Liver (tissue), 3 donors: ENCODE data around the gene AIF1.

Source experiments
- ATF3 ChIP-seq: IDR thresholded peaks from 2 replicates; pipeline ENCODE4 v1.6.1; 2016; ENCODE audit warnings: antibody characterized with exemption
- CTCF ChIP-seq: fragments of 150-350 bp; IDR thresholded peaks from 2 replicates; pipeline ENCODE4 v1.5.1; 2017; ENCODE audit warnings: improper control_type of control experiment, low read depth, low read length; ENCODE audit not compliant: missing input control
- EGR1 ChIP-seq, 2 donors: IDR thresholded peaks; 2 replicates each; pipeline ENCODE4 v1.6.1; 2016 to 2018; ENCODE audit warnings: antibody characterized with exemption in 2 of 2, low read depth in 2 of 2
- GABPA ChIP-seq, 2 donors: IDR thresholded peaks in 1 of 2; conservative IDR thresholded peaks in 1 of 2; 2 replicates each; pipeline ENCODE4 v1.6.1; 2016; ENCODE audit warnings: antibody characterized with exemption in 2 of 2, mild to moderate bottlenecking in 1 of 2, moderate library complexity in 1 of 2
- RAD21 ChIP-seq, 2 donors: IDR thresholded peaks; 2 replicates each; pipeline ENCODE4 v1.6.1; 2016; ENCODE audit warnings: antibody characterized with exemption in 2 of 2, mild to moderate bottlenecking in 2 of 2
- REST ChIP-seq: IDR thresholded peaks from 2 replicates; pipeline ENCODE4 v1.6.1; 2016; ENCODE audit warnings: antibody characterized with exemption, mild to moderate bottlenecking
- RXRA ChIP-seq, 2 donors: IDR thresholded peaks; 2 replicates each; pipeline ENCODE4 v1.6.1; 2017 to 2018; ENCODE audit warnings: antibody characterized with exemption in 2 of 2, mild to moderate bottlenecking in 1 of 2
- SP1 ChIP-seq: IDR thresholded peaks from 2 replicates; pipeline ENCODE4 v1.6.1; 2018; ENCODE audit warnings: antibody characterized with exemption, mild to moderate bottlenecking
- YY1 ChIP-seq: IDR thresholded peaks from 2 replicates; pipeline ENCODE4 v1.6.1; 2016; ENCODE audit warnings: antibody characterized with exemption, mild to moderate bottlenecking
- ZBTB33 ChIP-seq: IDR thresholded peaks from 2 replicates; pipeline ENCODE4 v1.6.1; 2016; ENCODE audit warnings: antibody characterized with exemption
- donor health status: healthy.
- donor health status: healthy.

- TF ChIP-seq CTCF (no peak), REST (peak; percentile 68), EGR1 (IDR thresholded peaks at IDR 0.05; ENCODE audit: low read depth in 2 of 2) (no peak), RXRA (IDR thresholded peaks at IDR 0.05) (no peak), GABPA (IDR thresholded peaks at IDR 0.05 in 1 of 2, conservative IDR thresholded peaks at IDR 0.05 in 1 of 2) (peak; percentile 21 to 71), RAD21 (IDR thresholded peaks at IDR 0.05) (peak in 1 of 2 donors; percentile 26), SP1 (peak; percentile 30), ZBTB33 (peak; percentile 73), ATF3 (no peak), YY1 (peak; percentile 99)
Measured at GRCh38 chr6:31664790-31665500, 49.9 kb downstream of the AIF1 start, which contains the start of gene GPANK1.
